ENCODE measurements around the gene LAMA1.

GRCh38 chr18:7049951-7050350, 67.6 kb downstream of the LAMA1 start:
- no peak for TF ChIP-seq CTCF (IDR thresholded peaks at IDR 0.05)
- TF ChIP-seq EP300 (IDR thresholded peaks at IDR 0.05): no peak
